HAP-1 (cell line): ENCODE measurements around the gene ZW10.

Experiments used
- DNase-seq, 2 experiments: peaks; one replicate each; pipeline ENCODE4 v3.0.0-alpha.2; 2016 to 2020; ENCODE audit warnings: low spot score in 2 of 2
- H3K27me3 ChIP-seq: fragments of 250-450 bp; sonication (Bioruptor Pico); 2 replicates; pipeline ENCODE4 v1.5.1; 2020; ENCODE audit warnings: low read depth, mild to moderate bottlenecking, moderate library complexity
- H3K36me3 ChIP-seq: fragments of 250-450 bp; sonication (Bioruptor Pico); replicated peaks from 2 replicates; pipeline ENCODE4 v1.5.1; 2020; ENCODE audit warnings: mild to moderate bottlenecking
- H3K4me1 ChIP-seq: fragments of 250-450 bp; sonication (Bioruptor Pico); 2 replicates; pipeline ENCODE4 v1.5.1; 2020; ENCODE audit warnings: mild to moderate bottlenecking
- H3K4me3 ChIP-seq: fragments of 250-450 bp; sonication (Bioruptor Pico); 2 replicates; pipeline ENCODE4 v1.5.1; 2020; ENCODE audit warnings: mild to moderate bottlenecking, moderate library complexity
- H3K9me3 ChIP-seq: fragments of 250-450 bp; sonication (Bioruptor Pico); 2 replicates; pipeline ENCODE4 v1.5.1; 2020; ENCODE audit warnings: mild to moderate bottlenecking, moderate library complexity
- in situ Hi-C: fragments of 300-500 bp; cut with MboI; formaldehyde crosslinking; loops from 3 replicates; pipeline ENCODE4 v1.14.3; 2020; ENCODE audit warnings: low sequenced_read_pairs, inconsistent platforms, mixed read lengths

ZW10 gene

DNA sequence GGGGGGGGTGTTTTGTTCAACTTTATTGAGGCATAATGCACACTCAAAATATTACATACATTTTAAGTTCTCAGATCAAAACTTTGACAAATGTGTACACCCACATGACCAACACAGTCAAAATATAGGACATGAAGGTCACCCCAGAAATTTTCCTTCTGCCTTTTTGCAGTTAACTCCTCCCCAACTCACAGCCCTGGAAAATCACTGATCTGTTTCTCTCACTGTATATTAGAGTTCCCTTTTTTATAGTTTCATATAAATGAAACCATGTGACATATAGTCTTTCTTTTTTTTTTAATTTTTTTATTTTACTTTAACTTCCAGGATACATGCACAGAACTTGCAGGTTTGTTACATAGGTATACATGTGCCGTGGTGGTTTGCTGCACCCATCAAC, 72.0 kb downstream of the ZW10 start:
- no peaks in the 10 kb centered on the region for H3K9me3 ChIP-seq
- H3K4me1 ChIP-seq: peaks cover 3% of the 10 kb centered on the region

DNA sequence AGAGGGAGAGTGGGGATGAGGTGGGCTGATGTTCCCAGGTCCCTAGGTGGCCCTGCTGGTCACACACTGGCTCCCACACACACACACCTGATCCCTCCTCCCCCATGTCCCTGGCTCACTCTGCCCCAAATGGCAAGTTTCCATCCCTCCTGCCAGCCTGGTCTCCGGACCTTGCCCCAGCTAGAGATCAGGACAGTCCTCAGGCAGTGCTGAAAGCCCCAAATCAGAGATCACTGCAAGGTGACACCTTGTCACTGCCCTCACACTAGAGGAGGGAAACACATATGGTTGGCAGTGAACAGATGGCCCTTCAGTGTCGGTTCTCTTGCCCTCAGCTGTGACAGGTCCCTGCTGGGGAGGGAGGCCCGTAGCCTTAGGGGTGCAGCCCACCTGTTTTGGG, 75.0 kb downstream of the ZW10 start:
- Histone ChIP-seq H3K4me3 (no peak overlapping the region), H3K36me3 (no peaks in the 10 kb centered on the region), H3K27me3 (no peaks in the 10 kb centered on the region), H3K4me1 (peaks cover 3% of the 10 kb centered on the region), H3K9me3 (no peaks in the 10 kb centered on the region)
- in situ Hi-C loops: no loop called here
- DNase-seq: no peak

More for the DNA sequence above, 72.0 kb downstream of the ZW10 start:
- Histone ChIP-seq H3K27me3 (no peaks in the 10 kb centered on the region), H3K36me3 (no peaks in the 10 kb centered on the region), H3K4me3 (no peak overlapping the region)
- DNase-seq: no peak
- in situ Hi-C loops: no loop called here

DNA sequence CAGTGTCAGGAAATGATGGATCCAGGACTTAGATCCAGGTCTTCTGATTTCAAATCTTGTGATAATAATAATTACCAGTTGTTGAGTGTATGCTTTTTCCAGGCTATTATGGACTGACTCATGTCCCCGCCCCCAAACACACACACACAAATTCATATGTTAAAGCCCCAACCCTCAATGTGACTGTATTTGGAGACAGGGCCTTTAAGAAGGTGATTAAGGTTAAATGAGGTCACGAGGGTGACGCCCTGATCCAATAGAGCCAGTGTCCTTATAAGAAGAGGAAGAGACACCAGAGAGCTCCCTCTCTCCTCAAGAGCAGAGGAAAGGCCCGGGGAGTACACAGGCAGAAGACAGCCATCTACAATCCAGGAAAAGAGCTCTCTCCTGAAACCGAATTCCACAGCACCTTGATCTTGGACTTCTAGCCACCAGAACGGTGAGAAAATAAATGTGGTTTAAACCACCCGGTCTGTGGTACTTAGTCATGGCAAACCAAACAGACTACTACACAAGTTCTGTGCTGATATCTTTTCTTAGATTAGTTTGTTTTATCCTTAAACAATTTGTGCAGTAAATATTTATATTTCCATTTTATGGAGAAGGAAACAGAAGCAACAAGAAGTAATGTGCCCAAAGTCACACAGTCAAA, 75.6 kb downstream of the ZW10 start:
- Histone ChIP-seq H3K4me1 (peaks cover 3% of the 10 kb centered on the region), H3K4me3 (no peak overlapping the region), H3K27me3 (no peaks in the 10 kb centered on the region), H3K36me3 (no peaks in the 10 kb centered on the region), H3K9me3 (no peaks in the 10 kb centered on the region)
- DNase-seq: no peak
- in situ Hi-C loops: no loop called here

DNA sequence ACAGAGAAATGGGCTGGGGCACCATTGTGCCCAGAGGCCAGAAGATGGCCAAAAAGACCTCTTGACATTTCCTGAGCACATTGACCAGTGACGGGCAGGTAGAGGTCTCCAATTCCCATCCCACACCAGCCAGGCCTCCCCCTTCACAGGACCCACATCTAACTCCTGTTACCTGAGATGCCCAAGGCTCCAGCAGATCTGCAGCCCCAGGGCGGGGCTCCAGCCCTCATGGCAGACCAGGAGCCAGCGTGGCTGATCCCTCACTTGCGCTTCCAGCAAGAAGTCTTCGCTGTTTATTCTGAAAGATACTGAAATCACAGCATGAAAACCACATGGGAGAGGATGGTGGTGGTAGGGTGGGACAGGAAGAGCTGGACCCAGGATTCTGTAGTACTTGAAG, 76.4 kb downstream of the ZW10 start:
- Histone ChIP-seq H3K36me3 (no peaks in the 10 kb centered on the region), H3K27me3 (no peaks in the 10 kb centered on the region), H3K4me1 (peaks cover 3% of the 10 kb centered on the region), H3K4me3 (no peak overlapping the region), H3K9me3 (no peaks in the 10 kb centered on the region)
- DNase-seq: no peak
- in situ Hi-C loops: no loop called here

DNA sequence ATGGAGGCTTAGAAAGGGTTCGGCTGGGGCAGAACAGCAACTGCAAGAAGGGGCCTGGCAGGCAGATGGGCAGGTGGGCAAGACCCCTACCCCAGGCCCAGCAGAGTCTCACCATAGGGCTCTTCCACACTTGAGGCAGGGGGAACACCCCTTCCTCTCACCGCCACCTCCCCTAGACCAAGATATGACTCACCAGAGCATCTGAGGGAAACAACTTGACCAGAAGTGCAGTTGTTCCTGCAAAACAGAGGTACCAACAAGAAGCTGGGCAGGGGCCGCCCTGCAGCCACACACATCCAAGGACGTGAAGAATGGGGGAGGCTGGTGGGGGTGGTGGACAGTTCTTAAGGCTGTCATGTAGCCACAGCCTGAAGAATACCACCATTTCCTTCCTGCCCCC, 78.3 kb downstream of the ZW10 start:
- Histone ChIP-seq H3K9me3 (no peaks in the 10 kb centered on the region), H3K4me1 (peaks cover 3% of the 10 kb centered on the region), H3K36me3 (no peaks in the 10 kb centered on the region), H3K4me3 (no peak overlapping the region), H3K27me3 (no peaks in the 10 kb centered on the region)
- DNase-seq: no peak
- in situ Hi-C loops: no loop called here

DNA sequence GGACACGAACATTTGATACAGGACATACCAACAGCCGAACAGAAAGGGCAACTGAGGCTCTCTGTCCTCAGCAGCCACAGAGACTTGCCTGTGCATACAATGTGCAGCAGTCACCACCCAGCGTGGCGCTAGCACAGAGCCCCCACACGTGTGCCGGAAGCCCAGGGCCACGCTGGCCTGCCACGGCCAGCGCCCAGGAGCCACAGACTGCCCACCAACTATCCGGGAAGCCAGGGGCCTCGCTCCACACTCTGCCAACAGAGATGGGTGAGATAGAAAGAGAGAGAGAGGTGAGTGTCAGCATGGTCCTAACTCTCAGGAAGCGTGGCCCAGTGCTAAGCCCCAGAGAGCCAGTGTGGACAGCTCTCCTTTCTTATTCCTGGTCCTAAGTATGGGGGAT, 79.1 kb downstream of the ZW10 start:
- no peaks in the 10 kb centered on the region for H3K36me3 ChIP-seq
- no peak overlapping the region for H3K4me3 ChIP-seq
- in situ Hi-C loops: no loop called here
- H3K4me1 ChIP-seq: peaks cover 3% of the 10 kb centered on the region
- no peak for DNase-seq
- no peaks in the 10 kb centered on the region for H3K9me3 ChIP-seq
- H3K27me3 ChIP-seq: no peaks in the 10 kb centered on the region

DNA sequence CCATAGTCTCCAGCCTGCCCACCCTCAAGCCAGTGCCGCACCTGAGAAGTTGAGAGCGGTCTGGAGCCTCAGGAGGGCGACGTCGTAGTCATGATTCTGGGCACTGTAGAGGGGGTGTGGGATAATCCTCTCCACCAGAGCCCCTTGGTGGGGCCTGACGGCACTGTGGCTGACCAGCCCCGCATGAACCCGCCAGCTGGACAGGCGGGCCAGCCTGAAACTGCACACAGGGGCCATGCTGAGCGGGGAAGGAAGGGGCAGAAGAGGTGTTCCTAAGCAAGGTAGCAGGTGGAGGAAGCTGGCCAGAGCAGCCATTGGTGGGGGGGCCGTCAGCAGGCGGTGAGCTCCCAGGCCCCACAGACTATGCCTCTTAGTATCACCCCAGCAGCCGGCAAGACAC, 80.5 kb downstream of the ZW10 start:
- Histone ChIP-seq H3K4me1 (peaks cover 3% of the 10 kb centered on the region), H3K36me3 (no peaks in the 10 kb centered on the region), H3K9me3 (no peaks in the 10 kb centered on the region), H3K4me3 (no peak overlapping the region), H3K27me3 (no peaks in the 10 kb centered on the region)
- in situ Hi-C loops: no loop called here
- no peak for DNase-seq

DNA sequence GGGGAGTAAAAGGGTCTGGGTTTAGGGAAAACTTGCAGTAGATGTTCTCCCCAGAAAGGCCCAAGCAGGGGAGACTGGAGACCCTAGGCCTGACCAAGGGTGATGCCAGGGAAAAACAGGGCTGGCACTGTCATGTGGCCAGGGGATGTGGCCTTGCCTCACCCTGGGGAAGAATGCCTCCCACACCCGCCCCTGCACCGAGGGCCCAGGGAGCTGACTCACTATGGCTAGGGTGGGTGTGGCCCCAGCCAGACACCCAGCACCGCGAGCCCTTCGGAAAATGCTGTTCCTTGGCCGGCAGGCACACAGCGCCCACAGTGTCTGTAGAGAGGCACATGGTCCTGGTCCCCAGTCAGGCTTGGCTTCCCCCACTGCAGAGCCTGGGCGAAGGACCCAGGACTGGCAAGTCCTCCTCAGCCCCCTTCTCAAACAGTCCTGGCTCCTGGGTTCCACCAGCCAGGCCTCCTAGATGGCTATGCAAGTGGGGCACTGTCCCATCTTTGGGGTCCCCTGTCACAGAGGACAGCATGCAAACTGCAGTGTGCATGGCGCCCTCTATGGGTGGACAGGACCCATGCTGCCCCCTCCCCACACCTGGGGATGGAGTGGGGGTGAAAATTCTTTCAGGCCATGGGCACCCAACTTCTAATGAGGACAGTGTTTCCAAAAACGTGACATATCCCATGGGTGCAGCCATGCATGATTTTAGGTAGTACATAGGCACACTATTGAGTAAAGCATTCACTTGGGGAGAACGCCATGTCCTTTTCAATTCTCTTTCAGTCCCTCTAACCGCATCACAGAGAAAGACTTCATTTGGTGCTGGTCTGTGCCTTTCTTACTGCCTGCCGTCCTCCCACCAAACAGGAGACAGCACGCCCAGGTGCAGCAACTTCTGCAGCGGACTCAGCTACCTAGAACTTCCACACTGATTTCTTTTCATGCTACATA, 82.6 kb downstream of the ZW10 start:
- DNase-seq: peak in 1 of 2 experiments; percentile 56
- Histone ChIP-seq H3K36me3 (no peaks in the 10 kb centered on the region), H3K27me3 (no peaks in the 10 kb centered on the region), H3K4me1 (no peaks in the 10 kb centered on the region), H3K4me3 (no peak overlapping the region), H3K9me3 (no peaks in the 10 kb centered on the region)
- in situ Hi-C loops: no loop called here

DNA sequence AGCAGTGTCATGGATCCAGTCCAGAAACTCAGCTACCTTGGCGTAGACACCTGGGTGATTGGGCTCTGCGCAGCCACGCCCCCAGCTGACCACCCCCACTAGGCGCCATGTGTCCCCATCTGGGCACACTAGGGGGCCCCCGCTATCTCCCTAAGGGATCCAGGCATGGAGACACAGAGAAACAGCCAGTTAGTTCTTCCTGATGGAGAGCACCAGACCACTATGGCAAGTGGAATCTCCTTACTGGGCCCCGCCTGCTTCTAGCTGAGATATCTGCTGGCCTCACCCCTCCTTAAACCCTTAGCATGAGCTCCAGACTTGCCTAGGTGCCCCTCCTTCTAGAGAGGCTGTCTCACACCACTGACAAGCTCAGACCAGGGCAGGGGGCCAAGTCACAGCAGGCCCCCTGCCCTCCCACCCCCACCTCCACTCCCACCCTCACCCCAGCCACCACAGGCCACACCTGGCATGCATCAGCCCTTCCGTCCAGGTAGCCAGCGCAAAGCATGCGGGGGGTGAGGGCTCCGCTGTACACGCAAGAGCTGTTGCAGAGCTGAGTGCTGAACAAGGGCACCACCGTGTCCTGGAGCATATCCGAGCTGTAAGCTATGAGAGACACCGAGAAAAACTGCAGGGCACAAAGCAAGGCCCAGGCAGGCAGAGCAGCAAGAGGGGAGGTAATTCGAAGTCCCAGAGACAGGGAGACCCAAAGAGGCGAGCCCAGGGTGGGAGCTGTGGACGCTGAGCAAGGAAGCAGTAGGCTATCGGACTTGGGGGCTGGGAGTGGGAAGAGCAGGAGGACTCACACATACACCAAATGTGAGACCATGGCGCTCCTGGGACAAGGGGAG, 83.5 kb downstream of the ZW10 start:
- in situ Hi-C loops: no loop called here
- Histone ChIP-seq H3K4me1 (no peaks in the 10 kb centered on the region), H3K27me3 (no peaks in the 10 kb centered on the region), H3K36me3 (no peaks in the 10 kb centered on the region), H3K4me3 (no peak overlapping the region), H3K9me3 (no peaks in the 10 kb centered on the region)
- DNase-seq: no peak

DNA sequence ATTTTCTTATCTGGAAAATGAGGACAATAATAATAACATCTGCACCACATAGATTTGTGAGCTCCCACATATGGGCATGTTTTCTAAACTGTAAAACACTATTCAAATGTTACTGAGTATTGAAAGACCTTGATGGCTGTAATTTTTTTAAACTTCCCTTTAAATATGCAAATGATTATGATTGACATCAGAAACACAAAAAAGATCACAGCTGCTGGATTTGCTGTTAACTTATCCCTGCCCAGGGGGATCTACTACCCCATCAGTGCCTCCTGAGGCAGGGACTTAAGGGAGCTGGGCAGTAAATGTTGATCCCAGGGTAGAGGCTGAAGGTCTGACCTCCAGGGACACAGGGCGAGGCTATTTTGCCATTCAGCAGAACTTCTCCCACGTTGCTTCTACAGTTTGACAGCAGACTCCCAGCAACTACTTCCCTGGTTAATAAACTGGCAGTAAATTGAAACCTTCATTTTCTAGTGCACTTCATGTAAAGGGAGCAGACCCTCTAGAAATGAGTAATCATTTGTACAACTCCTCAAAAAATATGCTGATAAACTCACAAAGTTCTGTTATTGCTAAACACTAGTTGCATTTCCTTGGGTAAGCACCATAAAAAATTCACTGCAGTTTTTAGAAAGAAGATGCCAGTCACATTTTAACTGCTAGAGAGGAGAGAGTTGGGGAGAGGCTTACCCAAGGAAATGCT, 87.7 kb downstream of the ZW10 start:
- in situ Hi-C loops: no loop called here
- no peak for DNase-seq
- Histone ChIP-seq H3K36me3 (no peaks in the 10 kb centered on the region), H3K27me3 (no peaks in the 10 kb centered on the region), H3K4me1 (no peaks in the 10 kb centered on the region), H3K9me3 (no peaks in the 10 kb centered on the region), H3K4me3 (no peak overlapping the region)

DNA sequence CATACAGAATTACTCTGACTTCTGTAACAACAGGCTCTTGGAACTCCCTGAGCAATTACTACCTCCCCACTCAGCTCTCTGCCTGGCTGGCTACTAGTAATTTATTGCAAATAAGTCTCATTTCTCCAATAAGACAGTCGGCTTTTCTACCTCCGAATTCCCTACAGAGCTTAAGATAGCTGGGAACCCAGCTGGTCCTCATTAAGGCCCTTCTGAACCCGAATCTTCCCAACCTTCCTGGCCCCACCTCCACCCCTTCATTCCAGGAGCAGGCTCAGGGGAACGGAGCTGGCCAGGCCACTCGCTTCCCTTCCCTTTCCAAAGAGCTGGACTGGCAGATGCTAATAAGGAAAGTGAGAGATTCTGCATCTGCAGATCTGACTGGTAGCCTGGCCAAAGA, 89.0 kb downstream of the ZW10 start:
- H3K36me3 ChIP-seq: no peaks in the 10 kb centered on the region
- in situ Hi-C loops: no loop called here
- no peak overlapping the region for H3K4me3 ChIP-seq
- no peak for DNase-seq
- no peaks in the 10 kb centered on the region for H3K9me3 ChIP-seq
- no peaks in the 10 kb centered on the region for H3K27me3 ChIP-seq
- no peaks in the 10 kb centered on the region for H3K4me1 ChIP-seq

DNA sequence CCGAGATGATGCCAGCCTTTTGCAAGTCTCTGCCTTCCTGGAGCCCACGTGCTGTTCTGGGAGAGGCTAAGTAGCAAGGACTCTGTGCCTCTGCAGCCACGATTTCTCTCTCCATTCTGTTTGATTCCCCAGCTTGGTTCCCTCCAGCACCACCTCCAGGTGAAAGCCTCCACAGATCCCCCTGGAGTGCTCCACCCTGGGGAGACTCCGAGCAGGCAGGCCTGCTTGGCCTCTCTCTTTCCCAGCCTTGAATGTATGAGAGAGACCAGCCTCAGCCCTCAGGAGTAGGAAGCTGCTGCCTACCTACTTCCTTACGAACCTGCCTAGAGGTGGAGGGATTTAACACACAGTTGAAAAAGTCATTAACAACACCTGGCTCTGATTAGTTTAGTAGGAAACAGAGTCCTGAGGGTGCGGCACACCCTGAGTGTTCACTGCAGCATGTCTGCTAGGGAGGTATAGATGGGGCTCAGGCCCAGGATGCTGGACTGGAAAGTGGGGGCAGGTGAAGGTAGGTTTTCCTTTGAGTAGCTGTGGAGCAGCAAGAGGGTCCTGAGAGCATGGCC, 89.9 kb downstream of the ZW10 start:
- Histone ChIP-seq H3K4me1 (no peaks in the 10 kb centered on the region), H3K27me3 (no peaks in the 10 kb centered on the region), H3K9me3 (no peaks in the 10 kb centered on the region), H3K4me3 (no peak overlapping the region), H3K36me3 (no peaks in the 10 kb centered on the region)
- DNase-seq: no peak
- in situ Hi-C loops: no loop called here
